GM12878 (cell line): ENCODE results near the gene CCDC187.

Source experiments
- CHD4 ChIP-seq: fragments of 200-600 bp; sonication (generic); IDR thresholded peaks from 2 replicates; pipeline ENCODE4 v1.6.1; 2016; ENCODE audit warnings: mild to moderate bottlenecking
- EZH2 ChIP-seq: IDR thresholded peaks from 2 replicates; pipeline ENCODE4 v1.6.1; 2012; ENCODE audit warnings: low read depth, mild to moderate bottlenecking, control low read depth, inconsistent platforms, low read length, borderline replicate concordance; ENCODE audit not compliant: control insufficient read depth
- GATAD2B ChIP-seq: fragments of 450-650 bp; conservative IDR thresholded peaks from 2 replicates; pipeline ENCODE4 v1.6.1; 2017; ENCODE audit warnings: low read depth, mild to moderate bottlenecking, moderate library complexity
- MEF2B ChIP-seq: fragments of 450-650 bp; IDR thresholded peaks from 2 replicates; pipeline ENCODE4 v1.6.1; 2018; ENCODE audit warnings: mild to moderate bottlenecking, moderate library complexity; ENCODE audit not compliant: partially characterized antibody, poor library complexity, severe bottlenecking
- PAX5 ChIP-seq: IDR thresholded peaks from 2 replicates; pipeline ENCODE4 v1.6.1; 2011; ENCODE audit warnings: low read depth, low read length, borderline replicate concordance
- POLR2A ChIP-seq: IDR thresholded peaks from 2 replicates; pipeline ENCODE4 v1.6.1; 2011; ENCODE audit warnings: low read depth, mild to moderate bottlenecking, low read length
- RCOR1 ChIP-seq: conservative IDR thresholded peaks from 2 replicates; pipeline ENCODE4 v1.6.1; 2012; ENCODE audit warnings: low read depth, low read length, improper control_type of control experiment
- RELA ChIP-seq: fragments of 450-650 bp; IDR thresholded peaks from 2 replicates; pipeline ENCODE4 v1.8.0; 2014; ENCODE audit warnings: borderline replicate concordance; ENCODE audit not compliant: partially characterized antibody
- TF ChIP-seq, protein P1 (sequence below): IDR thresholded peaks from 2 replicates; pipeline ENCODE4 v1.6.1; 2012; ENCODE audit warnings: low read depth, low read length, improper control_type of control experiment
- TF ChIP-seq, protein P2 (sequence below), 3 experiments: IDR thresholded peaks in 2 of 3; conservative IDR thresholded peaks in 1 of 3; 2 replicates each; pipeline ENCODE4 v1.5.1; 2011; ENCODE audit warnings: low read depth in 3 of 3, low read length in 3 of 3, mild to moderate bottlenecking in 3 of 3, control low read depth in 2 of 3, moderate library complexity in 2 of 3, inconsistent platforms in 1 of 3, mixed read lengths in 1 of 3; ENCODE audit not compliant: control insufficient read depth in 2 of 3, insufficient read depth in 1 of 3; ENCODE audit errors: extremely low read depth in 1 of 3
- TF ChIP-seq, protein P3 (sequence below): fragments of 450-650 bp; IDR thresholded peaks from 2 replicates; pipeline ENCODE4 v1.6.1; 2017; ENCODE audit warnings: mild to moderate bottlenecking

DNA sequence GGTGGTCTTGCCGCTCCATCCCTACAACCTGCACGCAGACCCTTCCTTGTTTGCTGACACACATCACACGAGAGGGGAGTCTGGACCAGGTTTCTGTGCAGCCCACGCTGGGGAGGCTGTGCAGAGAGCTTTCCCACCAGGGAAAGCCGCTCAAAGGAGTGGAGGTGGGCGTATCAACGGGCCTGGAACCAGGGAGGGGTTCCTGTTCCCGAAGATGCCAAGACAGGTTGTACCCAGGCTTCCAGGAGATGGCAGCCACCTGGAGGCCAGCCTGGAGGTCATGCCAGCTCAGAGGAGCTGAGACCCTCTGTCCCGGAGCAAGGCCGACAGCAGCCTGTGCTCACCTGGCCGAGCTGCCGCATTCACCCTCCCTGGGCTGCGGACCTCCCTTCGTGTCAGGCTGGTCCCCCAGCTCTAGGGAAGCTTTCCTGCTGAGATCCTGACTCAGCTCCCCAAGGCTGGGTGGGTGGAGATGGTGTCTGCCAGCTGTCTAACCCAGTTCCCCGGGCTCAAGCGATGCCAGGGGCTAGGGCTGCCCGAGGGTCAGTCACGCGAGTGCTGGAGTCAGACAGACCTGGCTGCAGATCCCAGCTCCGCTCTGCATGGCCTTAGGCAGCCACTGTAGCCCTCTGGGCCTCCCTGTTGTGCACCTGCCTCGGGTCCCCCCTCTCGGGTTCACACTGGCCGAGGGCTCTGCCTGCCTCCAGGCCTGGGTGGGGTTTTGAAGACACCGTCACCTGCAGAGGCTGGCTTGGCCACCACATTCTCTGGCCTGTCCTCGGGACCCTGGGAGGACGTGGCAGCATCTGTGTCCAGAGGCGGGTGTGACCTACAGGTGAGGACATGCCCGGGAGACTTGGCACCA, 29.7 kb downstream of the CCDC187 start:
- TF ChIP-seq MEF2B (no peak), GATAD2B (no peak), RELA (no peak), POLR2A (no peak), RCOR1 (no peak), PAX5 (no peak), EZH2 (no peak), CHD4 (no peak)
- TF ChIP-seq, protein P1, sequence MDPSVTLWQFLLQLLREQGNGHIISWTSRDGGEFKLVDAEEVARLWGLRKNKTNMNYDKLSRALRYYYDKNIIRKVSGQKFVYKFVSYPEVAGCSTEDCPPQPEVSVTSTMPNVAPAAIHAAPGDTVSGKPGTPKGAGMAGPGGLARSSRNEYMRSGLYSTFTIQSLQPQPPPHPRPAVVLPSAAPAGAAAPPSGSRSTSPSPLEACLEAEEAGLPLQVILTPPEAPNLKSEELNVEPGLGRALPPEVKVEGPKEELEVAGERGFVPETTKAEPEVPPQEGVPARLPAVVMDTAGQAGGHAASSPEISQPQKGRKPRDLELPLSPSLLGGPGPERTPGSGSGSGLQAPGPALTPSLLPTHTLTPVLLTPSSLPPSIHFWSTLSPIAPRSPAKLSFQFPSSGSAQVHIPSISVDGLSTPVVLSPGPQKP = no peak
- TF ChIP-seq, protein P2, sequence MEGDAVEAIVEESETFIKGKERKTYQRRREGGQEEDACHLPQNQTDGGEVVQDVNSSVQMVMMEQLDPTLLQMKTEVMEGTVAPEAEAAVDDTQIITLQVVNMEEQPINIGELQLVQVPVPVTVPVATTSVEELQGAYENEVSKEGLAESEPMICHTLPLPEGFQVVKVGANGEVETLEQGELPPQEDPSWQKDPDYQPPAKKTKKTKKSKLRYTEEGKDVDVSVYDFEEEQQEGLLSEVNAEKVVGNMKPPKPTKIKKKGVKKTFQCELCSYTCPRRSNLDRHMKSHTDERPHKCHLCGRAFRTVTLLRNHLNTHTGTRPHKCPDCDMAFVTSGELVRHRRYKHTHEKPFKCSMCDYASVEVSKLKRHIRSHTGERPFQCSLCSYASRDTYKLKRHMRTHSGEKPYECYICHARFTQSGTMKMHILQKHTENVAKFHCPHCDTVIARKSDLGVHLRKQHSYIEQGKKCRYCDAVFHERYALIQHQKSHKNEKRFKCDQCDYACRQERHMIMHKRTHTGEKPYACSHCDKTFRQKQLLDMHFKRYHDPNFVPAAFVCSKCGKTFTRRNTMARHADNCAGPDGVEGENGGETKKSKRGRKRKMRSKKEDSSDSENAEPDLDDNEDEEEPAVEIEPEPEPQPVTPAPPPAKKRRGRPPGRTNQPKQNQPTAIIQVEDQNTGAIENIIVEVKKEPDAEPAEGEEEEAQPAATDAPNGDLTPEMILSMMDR (IDR thresholded peaks at IDR 0.05 in 2 of 3, conservative IDR thresholded peaks at IDR 0.05 in 1 of 3; ENCODE audit: control insufficient read depth in 2 of 3, extremely low read depth in 1 of 3, insufficient read depth in 1 of 3, low read depth in 3 of 3, low read length in 3 of 3) = no peak
- TF ChIP-seq, protein P3, sequence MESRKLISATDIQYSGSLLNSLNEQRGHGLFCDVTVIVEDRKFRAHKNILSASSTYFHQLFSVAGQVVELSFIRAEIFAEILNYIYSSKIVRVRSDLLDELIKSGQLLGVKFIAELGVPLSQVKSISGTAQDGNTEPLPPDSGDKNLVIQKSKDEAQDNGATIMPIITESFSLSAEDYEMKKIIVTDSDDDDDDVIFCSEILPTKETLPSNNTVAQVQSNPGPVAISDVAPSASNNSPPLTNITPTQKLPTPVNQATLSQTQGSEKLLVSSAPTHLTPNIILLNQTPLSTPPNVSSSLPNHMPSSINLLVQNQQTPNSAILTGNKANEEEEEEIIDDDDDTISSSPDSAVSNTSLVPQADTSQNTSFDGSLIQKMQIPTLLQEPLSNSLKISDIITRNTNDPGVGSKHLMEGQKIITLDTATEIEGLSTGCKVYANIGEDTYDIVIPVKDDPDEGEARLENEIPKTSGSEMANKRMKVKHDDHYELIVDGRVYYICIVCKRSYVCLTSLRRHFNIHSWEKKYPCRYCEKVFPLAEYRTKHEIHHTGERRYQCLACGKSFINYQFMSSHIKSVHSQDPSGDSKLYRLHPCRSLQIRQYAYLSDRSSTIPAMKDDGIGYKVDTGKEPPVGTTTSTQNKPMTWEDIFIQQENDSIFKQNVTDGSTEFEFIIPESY = no peak
